GM21360 (cell line): ENCODE measurements around the gene RAPGEF4.

Experiments
- ATAC-seq: cut with Tn5 transposase; IDR thresholded peaks from one replicate; pipeline ENCODE4 v1.9.1; 2021; ENCODE audit warnings: mild to moderate bottlenecking, moderate library complexity; ENCODE audit not compliant: unreplicated experiment

The RAPGEF4 gene

DNA sequence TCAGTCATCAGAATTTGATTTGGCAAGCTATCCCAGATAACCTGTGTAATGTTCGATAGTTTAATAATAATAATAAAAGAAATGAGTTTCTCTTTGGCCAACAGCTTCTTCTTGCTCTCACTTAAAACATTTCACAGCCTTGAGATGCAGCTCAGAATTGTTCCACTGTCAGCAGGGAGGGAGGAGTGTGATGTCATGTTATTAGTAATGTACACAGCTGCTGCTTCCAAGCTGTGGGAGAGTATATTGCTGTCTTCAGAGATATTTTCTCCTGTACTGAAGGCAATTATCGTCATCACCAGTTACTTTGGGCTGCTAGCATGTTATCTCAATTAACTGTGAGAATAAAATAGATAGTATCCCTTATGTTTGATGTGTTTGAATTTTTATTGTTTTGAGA is 193.1 kb downstream of the RAPGEF4 start:
- ATAC-seq: no peak

DNA sequence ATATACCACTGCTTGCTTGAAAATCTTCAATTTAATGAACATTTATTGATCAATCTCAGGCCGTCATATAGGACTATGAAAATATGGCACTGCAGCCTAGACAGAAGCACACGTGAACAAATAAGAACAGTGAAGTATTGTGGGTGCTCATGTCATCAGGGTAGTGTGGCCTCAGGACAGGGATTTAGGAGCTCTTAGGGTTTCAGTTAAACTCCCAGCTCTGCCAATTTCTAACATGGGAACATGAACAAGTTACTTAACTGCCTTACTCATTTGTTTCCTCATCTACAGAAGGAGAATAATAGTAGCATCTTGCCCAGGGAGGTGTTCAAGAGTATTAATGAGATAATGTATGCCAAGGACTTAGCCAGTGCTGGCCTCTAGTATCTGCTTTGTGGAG is 194.0 kb downstream of the RAPGEF4 start:
- no peak for ATAC-seq

DNA sequence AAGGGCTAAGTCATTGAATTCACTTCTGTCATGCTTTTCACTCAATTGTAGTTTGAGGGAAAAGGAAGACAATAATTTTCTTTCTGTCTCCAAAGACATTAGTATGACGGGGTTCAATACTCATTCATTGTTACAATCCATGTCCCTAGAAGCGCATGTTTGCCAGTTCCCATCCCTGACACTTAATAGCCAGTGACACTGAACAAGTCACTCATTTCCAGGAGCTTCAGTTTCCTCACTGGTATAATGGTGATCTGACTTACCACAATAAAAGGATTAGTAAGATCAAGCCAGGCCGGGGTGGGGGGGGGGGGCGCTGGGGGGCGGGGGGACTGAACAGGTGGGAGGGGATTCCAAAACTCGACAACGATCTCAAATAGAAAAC is 195.2 kb downstream of the RAPGEF4 start:
- no peak for ATAC-seq

DNA sequence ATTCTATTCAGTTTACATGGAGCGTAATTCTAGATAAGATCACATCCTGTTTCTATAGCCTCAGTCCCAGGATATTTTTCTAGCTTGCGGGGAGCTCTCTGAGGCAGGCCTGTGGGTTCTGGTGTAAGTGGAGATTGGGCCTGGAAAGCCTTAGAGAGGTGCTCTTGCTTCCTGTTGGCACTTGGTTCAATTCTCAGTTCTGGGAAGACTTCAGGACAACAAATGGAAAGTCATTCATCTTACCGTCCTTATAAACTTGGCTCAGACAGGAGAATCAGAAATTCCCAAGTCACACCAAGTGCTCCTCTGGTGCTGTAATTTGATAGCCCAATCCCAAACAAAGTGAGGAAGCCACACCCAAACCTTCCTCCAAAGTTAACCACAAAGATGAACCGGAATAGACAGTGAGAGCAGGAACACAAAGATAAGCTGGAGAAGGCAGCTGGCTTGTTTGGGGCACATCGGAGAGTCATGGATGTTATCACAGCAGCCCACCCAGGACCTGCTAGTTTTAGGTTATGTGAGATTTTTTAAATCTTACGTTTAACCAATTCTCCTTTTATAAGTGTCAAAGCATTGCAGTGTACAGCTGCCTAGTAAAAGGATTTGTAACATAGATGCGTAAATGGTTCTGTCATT is 195.7 kb downstream of the RAPGEF4 start:
- no peak for ATAC-seq

DNA sequence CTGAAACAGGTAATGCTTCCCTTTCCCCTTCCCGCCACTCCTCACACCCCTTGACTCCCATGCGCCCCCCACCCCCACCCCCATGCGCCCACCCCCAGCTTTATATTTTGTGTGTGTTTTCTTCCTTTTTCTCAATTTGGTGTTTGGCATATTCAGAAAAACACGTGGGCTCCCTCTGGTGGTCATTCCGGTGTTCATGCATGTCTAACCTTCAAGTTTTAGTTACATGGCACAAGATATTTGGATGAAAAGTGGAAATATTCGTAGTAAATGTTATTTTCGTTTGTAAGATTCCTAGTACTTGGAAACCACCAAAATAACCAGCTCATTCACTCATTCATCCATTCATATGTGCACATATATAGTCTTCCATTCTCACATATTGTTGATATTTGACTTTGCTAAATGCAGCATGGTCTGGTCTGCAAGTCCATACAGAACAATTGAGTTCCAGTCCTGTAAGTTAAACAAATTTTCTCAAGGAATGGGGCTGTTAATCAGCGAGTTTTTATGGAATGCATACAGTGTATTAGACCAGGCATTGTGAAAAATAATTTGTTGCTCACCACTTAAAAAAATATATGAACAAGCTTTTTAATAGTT is 196.4 kb downstream of the RAPGEF4 start:
- no peak for ATAC-seq

DNA sequence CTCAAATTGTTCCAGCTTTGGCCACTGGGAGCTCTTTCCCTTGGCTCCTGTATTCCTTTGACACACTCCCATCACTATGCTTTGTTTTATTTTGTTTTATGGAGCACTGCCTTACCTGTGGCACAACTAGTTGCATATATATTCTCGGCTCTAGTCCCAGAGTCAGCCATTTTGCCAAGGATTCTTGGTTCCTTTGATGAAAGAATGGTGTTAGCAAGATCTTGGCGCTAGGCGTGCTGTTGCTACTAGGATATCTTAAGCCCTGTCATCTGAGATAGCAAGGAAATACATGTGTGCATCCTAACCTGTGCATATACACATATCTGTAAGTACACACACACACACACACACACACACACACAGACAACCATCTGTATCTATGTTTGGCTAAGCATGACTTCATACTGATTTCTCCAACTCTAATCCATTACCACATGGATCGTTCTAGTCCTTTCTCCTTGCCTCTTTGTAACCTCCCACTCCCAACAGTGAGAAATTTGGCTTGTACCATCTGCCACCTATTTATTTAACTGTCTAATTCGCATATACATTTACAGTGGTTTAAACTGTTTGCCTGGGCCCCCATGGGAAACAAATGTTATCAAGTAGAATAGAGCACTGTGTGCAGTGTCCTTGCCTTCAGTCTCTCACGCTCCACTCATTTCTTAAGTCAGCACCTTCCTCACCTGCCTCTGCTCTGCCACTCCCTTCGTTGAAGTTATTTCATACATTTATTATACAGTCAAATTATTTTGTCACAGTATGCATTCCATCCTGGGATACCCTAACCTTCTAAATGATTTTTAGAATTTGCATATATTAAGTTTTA is 202.5 kb downstream of the RAPGEF4 start:
- ATAC-seq: no peak

DNA sequence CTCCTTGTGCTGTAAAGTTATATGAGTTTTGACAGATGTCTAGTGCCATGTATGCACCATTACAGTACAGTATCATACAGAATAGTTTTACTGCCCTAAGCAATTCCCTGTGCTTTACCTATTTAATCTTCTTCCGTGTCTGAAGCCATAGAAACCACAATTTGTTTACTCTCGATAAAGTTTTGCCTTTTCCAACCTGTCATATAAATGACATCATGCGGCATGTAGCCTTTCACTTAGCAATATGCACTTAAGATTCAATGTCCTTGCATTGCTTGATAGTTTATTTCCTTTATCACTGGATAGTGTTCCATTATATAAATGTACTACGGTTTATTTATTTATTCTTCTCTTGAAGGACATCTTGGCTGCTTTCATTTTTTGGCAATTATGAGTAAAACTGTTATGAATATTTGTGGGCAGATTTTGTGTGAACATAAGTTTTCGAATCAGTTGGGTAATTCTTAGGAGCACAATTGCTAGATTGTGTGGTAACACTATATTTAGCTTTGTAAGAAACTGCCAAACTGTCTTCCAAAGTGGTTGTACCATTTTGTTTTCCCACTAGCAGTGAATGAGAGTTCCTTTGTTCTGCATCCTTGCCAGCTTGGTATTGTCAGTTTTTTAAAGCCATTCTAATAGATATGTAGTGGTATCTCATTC is 203.2 kb downstream of the RAPGEF4 start:
- no peak for ATAC-seq

DNA sequence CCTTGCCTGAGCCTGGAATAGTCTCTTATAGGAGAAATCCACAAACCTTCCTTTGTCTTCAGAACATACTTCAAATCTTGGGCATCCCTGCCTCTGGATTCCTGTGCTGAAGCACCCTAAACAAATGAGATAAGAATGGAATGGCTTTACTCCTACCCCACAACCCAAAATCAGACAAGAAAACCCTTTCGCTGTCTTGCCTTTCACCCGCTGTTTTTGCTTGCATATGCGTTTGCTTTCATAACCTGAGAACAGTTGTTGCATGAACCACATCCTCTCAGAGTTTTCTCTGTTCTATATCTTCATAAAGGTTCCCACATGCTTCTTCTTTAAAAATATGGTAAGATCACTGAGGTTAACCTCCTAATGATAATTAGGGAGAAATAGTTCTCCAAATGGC is 207.9 kb downstream of the RAPGEF4 start:
- no peak for ATAC-seq

DNA sequence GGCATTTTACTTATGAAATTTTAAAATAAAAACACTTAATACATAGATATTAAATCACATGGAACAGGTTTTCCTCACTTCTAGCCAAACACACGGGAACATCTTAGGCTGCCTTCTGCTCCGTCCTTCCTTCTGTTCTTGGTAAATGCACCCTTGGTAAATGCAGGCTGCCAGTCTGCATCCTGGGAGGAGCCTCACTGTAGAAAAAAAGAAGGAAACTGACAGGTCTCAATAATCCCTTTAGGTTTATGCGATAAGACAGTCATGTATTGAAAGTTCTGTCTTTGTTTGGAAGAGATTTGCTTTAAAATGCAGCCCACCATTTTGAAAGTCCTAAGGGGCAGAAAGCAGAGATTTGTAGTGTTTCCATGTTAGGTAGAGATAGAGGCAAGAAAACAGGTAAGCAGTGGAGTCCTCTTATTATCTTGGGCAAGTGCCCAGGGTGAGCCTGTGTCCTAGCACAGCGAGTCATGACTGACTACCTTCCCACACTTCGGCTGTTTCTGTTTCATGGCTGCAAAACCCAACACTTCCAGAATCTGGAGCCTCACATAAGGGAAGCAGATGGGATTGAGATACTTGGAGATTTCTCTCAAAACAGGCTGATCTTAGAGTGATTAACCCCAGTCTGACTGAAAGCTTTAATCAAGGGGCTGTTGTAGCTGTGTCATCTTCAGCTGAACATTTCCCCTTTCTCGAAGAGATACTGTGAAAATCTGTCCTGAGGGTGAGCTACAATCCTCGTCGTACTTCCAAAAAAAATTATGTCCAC is 208.6 kb downstream of the RAPGEF4 start:
- no peak for ATAC-seq

DNA sequence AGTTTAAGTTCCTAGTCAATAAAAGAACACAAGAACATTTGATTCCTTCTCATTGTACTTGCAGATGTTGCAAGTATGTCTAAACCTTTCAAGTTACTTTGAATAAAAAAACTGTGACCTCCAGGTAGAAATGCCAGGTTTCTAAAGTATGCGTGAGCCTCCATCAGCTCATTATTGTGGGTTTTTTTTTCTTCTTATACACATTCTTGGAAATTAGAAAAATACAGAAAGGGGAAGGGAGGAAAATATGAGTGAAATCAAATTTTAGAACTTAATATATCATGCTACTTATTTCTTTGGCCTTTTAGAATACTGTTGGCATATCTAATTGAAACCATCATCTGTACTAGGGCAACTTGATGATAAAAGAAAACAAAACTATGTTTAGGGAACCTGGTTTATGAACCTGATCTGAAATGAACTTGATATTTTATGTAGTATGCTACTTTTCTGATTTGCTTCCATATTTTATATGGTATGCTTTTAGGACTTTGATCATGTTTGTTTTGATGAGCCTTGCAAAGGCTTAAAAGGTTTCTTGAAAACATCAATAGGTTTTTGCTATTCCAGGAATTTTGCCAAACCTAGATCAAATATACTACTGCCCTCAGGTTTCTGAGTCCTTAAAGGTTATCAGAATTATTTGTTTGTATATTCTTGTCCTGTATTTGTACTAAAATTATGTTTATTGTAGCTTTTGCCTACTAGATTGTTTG is 209.3 kb downstream of the RAPGEF4 start:
- no peak for ATAC-seq

DNA sequence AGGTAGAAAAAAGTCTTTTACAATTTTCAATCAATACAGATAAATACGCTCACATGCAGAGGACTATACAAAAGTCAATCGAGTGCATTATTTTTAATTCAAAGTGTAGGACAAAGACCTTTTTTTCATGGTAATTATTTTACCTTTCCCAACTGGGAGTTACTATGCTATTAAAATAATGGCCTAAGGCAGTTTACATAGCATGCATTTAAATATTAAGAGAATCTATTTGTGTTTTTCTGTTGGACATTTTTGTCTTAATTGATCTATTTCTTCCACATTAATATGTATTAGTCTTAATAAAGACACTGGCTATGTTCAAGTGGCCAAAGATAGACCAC is 209.8 kb downstream of the RAPGEF4 start:
- ATAC-seq: no peak

DNA sequence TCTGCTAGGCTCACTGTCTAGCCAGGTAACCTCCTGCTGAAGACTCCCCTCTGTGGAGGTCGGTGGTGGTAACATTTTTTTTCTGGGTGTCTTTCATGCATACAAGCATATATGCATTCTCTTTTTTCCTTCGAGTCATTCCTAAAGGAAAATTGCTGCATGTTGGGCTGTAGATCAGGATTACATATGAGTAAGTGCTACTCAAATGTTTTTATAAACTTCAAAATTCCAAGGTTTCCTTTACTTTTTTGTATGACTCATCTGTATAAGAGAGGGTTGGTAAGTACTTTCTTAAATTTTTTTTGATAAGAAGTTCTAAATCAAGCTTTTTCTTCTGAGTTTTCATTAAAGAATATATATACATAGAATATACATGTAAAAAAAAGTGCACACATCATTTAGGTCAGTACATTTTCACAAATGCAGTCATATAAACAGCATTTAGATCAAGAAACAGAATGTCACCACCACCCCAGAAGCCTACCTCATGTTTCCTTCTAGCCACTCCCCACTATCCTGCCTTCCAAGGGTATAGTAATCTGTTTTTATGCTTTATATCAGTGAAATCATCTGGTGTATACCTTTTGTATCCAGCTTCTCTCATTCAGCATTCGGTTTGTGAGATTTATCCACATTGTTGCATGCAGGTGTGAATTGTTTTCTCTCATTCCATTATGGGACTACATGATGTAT is 212.0 kb downstream of the RAPGEF4 start:
- ATAC-seq: no peak

DNA sequence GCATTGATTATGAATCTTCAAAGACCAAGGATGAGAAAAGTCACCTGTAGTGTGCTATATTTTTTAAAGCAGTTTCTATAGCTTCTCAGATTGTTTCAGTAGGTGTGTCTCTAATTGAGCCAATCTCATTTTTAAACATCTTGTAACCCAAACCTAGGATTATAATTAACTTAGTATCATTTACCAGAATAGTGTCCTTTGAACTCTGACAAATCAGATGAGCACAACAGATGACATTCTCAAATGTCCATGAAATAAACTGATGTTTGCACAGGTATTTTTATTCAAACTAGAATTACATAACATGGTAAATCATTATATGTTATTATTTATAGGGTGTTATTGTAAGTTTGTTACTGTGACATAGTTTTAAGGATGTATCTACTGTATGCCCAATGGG is 213.9 kb downstream of the RAPGEF4 start:
- ATAC-seq: no peak

DNA sequence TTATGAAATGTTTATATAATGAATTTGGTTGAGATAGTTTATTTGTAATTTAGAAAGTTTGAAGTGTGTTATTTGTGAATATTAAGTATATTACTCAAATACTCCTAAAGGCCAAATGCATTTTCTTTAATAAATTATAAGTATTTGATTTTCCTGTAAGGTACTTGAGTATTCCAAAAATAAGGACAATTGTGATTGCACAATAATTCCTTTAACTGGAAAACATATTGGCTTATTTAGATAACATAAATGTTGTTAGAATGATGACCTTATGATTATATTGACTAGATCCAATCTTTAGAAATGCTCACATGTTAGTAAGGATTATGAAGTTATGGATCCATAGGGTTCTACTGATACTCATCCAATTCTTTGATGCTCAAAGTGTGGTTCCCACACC is 214.9 kb downstream of the RAPGEF4 start:
- ATAC-seq: no peak

DNA sequence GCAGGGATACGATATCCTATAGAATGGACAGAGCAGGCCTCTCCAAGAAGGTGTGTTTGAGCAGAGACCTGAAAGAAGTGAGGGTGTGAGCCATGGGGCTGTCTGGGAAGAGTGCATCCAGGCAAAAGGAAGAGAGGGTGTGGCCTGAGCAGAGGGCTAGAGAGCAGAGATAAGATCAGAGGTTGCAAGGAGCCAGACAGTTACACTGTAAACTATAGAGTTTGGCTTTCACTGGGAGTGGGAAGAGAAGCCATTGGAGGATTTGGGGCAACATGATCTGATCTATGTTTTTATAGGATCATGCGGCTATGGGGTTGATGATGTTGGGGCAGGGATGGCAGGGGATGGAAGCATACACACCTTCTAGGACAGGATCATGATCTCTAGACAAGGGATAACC is 215.9 kb downstream of the RAPGEF4 start:
- ATAC-seq: no peak

DNA sequence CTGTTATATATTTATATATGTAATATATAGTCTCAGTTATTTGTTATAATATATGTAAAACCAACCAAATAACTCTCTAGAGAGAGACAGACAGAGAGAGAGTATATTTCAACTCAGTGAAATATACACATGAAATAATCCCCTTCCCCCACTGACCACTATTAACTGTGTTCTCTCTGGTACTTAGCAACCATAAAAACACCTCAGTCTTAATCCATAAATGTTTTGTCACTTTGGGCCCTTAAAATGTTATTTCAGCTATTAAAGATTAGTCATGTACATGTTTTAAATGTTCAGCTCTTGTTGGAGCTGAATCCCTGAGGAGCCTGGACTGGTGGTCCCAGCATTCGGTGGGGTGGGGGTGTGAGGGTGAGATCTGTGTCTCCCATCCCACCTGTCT is 217.8 kb downstream of the RAPGEF4 start:
- ATAC-seq: no peak

DNA sequence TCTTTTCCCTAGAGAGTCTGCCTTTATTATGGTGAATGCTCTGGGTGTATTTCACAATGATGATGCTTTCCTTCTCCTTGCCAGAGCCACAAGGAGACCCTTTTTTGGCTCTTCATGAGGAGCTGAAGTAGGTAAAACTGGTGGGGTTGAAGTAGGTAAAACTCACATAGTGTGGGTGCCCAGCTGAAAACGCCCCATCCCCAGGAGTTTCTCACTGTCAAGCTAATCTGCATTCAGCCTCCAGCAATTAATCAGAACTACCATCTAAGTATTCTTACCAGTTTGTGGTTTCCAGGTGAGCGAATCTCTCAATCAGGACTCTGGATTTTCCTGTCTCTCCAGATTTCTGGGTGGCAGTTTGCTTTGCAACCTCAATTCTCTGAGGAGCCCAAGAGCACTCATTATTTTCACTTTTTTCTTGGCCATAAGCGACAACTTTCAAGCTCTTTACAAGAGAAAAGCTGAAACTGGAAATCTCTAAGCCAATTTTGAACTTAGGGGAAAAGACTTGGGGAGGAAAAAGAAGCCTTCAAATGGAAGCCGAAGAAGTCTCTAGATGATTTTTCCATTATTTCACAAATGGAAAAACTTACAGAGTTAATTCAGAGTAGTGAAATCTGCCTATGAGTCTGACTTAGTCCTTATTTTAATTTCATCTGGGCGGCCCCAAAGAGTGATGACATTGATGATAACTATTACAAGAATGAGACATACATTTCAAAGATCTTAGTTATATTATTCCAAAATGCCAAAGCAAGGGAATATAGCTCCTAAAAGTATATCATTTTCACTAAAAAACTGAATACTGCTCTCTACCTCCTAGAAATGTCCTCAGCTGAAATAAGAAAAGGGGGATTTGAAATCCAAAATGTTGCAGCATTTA is 218.6 kb downstream of the RAPGEF4 start:
- no peak for ATAC-seq

DNA sequence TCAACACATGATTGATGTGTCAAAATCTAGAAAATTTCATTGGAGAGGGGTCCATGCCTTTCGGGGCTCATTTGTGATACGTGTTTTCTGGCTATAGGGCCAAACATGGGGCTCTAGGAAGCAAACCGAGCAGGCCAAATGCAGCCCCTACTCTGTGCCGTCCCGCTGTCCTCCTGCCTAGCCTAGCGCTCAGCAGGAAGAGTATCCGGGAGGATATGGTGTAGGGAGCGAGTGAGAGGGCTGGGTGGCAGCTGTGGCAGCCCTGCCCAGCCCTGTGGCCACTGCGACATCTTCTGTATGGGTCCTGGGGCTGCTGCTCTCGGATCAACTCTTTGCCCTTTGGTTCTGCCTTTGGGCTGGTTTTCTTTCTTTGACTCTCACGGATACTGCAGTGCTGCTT is 219.9 kb downstream of the RAPGEF4 start:
- no peak for ATAC-seq

DNA sequence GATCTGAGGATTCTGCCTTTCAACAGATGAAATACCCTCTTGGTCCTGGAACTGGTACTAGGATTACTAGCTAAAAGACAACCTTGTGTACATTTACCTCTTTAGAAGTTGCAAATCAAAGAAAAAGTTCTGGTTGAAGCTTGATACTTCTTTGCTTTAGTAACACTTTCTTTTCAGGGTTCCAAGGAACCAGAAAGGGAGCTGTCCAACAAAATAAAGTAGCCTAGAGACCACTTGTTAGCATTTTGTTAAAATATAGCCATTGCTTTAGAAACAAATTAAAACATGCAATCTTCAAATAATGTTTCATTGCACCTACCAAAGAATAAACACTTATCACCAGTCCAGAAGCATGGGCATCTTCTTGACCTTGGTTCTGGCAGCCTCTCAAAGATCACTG is 222.1 kb downstream of the RAPGEF4 start:
- ATAC-seq: no peak
